Myocyte (in vitro differentiated cells): Measurements from ENCODE around the gene SPIB. TPM values are rescaled to one million over a fixed set of nuclear protein-coding genes. Genes with fewer than 3 reads are reported as not detected.
A peak's percentile ranks its signal among the peaks of the same experiment; 100 is the strongest.

ENCODE experiments used
- DNase-seq: peaks from one replicate; pipeline ENCODE4 v3.0.0-alpha.2; 2012; ENCODE audit warnings: low read depth
- polyA plus RNA-seq: library from polyadenylated mRNA; unstranded; fragments of >200 nt; gene quantifications from one replicate; pipeline ENCODE4 v1.2.1, GENCODE V29; 2012; ENCODE audit warnings: missing spikeins
- total RNA-seq: library from RNA; depleted of rRNA; stranded (reverse); fragments of >200 nt; gene quantifications from 2 replicates; pipeline ENCODE4 v1.2.3, GENCODE V29; 2014

The SPIB gene
- total RNA-seq = 0.73 and 2.4 TPM in 2 replicates
- 0.16 TPM for polyA plus RNA-seq

- DNase-seq = peak; percentile 32
These were observed at the start of gene SPIB for GRCh38 chr19:50418176-50419021. TSS of gene SPIB (plus strand) at chr19:50418938. CDS start at chr19:50418963, 25 bp downstream.

GRCh38 chr19:50371914-50372475 is 46.7 kb upstream of the SPIB start:
- no peak for DNase-seq

GRCh38 chr19:50376166-50377050 is 42.3 kb upstream of the SPIB start, which contains the start of gene NR1H2:
TSS of gene NR1H2 (plus strand) at chr19:50376457. CDS start at chr19:50377606, 1,149 bp downstream.
- peak; percentile 96 for DNase-seq

GRCh38 chr19:50377051-50377461 is 41.7 kb upstream of the SPIB start:
- no peak for DNase-seq

- no peak for DNase-seq
These were observed 41.2 kb upstream of the SPIB start for GRCh38 chr19:50377517-50377916.

- no peak for DNase-seq
These were observed 40.4 kb upstream of the SPIB start for GRCh38 chr19:50378169-50378862.

- no peak for DNase-seq
These were observed 39.9 kb upstream of the SPIB start for GRCh38 chr19:50378863-50379236.

- DNase-seq = no peak
These were observed 39.1 kb upstream of the SPIB start for GRCh38 chr19:50379602-50380001.

GRCh38 chr19:50380137-50380536 is 38.6 kb upstream of the SPIB start:
- DNase-seq = no peak

- no peak for DNase-seq
These were observed 38.0 kb upstream of the SPIB start for GRCh38 chr19:50380751-50381151.

- no peak for DNase-seq
These were observed 36.6 kb upstream of the SPIB start for GRCh38 chr19:50381881-50382729.

- no peak for DNase-seq
These were observed 35.5 kb upstream of the SPIB start for GRCh38 chr19:50383001-50383851.

- DNase-seq = peak; percentile 95
These were observed 34.7 kb upstream of the SPIB start, which contains the start of gene POLD1 for GRCh38 chr19:50383852-50384684. TSS of gene POLD1 (plus strand) at chr19:50384347. CDS start at chr19:50398852, 14,505 bp downstream.

- peak; percentile 14 for DNase-seq
These were observed 33.8 kb upstream of the SPIB start for GRCh38 chr19:50384685-50385535.

- DNase-seq = no peak
These were observed 31.4 kb upstream of the SPIB start for GRCh38 chr19:50387176-50387867.

- DNase-seq = no peak
These were observed 30.9 kb upstream of the SPIB start for GRCh38 chr19:50387868-50388245.
